ENCODE results near the gene BRIP1. TPM values are rescaled to one million over a fixed set of nuclear protein-coding genes. Genes with fewer than 3 reads are reported as not detected.

Gene BRIP1
- total RNA-seq, 1 donor from 2014 or later = 66.4 TPM

- H3K4me2 ChIP-seq = no peak overlapping the region
- H3K9me3 ChIP-seq (ENCODE audit: low read depth) = no peaks in the 10 kb centered on the region
- TF ChIP-seq CTCF (IDR thresholded peaks at IDR 0.05) = no peak
- no peak for TF ChIP-seq EZH2phosphoT487 (IDR thresholded peaks at IDR 0.05)
- no peak for TF ChIP-seq EZH2 (IDR thresholded peaks at IDR 0.05)
- no peaks in the 10 kb centered on the region for H3K4me1 Mint-ChIP-seq
- H3K36me3 Mint-ChIP-seq = peaks cover 12% of the 10 kb centered on the region
- peaks cover 34% of the 10 kb centered on the region for H3K36me3 ChIP-seq
- no peaks in the 10 kb centered on the region for H3K27me3 ChIP-seq
- no peaks in the 10 kb centered on the region for H3K27me3 Mint-ChIP-seq (ENCODE audit: insufficient read depth, low read depth)
- H3K27ac Mint-ChIP-seq = no peak overlapping the region
- no peak overlapping the region for H3K4me3 ChIP-seq
- no peaks in the 10 kb centered on the region for H4K20me1 ChIP-seq (ENCODE audit: low read depth)
- H3K9me3 Mint-ChIP-seq = no peaks in the 10 kb centered on the region
- no peaks in the 10 kb centered on the region for H3K4me1 ChIP-seq
- H3K4me3 Mint-ChIP-seq = no peak overlapping the region
- H3K79me2 ChIP-seq (ENCODE audit: low read depth) = no peaks in the 10 kb centered on the region
- peaks cover 3% of the 10 kb centered on the region for H3F3A ChIP-seq (ENCODE audit: low read depth)
- no peak overlapping the region for H3K27ac ChIP-seq
- no peak overlapping the region for H2AFZ ChIP-seq (replicated peaks)
- no peak overlapping the region for H3K9ac ChIP-seq
- DNase-seq (ENCODE audit: low spot score) = no peak
Observed at GRCh38 chr17:61872099-61872498, 8.8 kb upstream of the BRIP1 start.

GRCh38 chr17:61869138-61869537 is 5.8 kb upstream of the BRIP1 start:
- Histone ChIP-seq H3K27ac (no peak overlapping the region), H3F3A (ENCODE audit: low read depth) (peaks cover 6% of the 10 kb centered on the region), H3K36me3 (peaks cover 37% of the 10 kb centered on the region)

GRCh38 chr17:61868074-61868473 is 4.7 kb upstream of the BRIP1 start:
- no peaks in the 10 kb centered on the region for H4K20me1 ChIP-seq (ENCODE audit: low read depth)
- H3K36me3 Mint-ChIP-seq = peaks cover 7% of the 10 kb centered on the region

More at GRCh38 chr17:61869138-61869537, 5.8 kb upstream of the BRIP1 start:
- no peaks in the 10 kb centered on the region for H3K9me3 Mint-ChIP-seq
- no peaks in the 10 kb centered on the region for H4K20me1 ChIP-seq (ENCODE audit: low read depth)
- H3K4me3 ChIP-seq = no peak overlapping the region
- H3K4me1 ChIP-seq = peaks cover 2% of the 10 kb centered on the region
- no peak for DNase-seq (ENCODE audit: low spot score)
- H3K9me3 ChIP-seq (ENCODE audit: low read depth) = no peaks in the 10 kb centered on the region
- H3K4me3 Mint-ChIP-seq = no peak overlapping the region
- no peaks in the 10 kb centered on the region for H3K79me2 ChIP-seq (ENCODE audit: low read depth)
- H3K27ac Mint-ChIP-seq = no peak overlapping the region
- H3K36me3 Mint-ChIP-seq = peaks cover 7% of the 10 kb centered on the region
- H3K4me2 ChIP-seq = no peak overlapping the region
- TF ChIP-seq EZH2phosphoT487 (IDR thresholded peaks at IDR 0.05) (no peak), CTCF (IDR thresholded peaks at IDR 0.05) (no peak), EZH2 (IDR thresholded peaks at IDR 0.05) (no peak)
- no peaks in the 10 kb centered on the region for H3K27me3 Mint-ChIP-seq (ENCODE audit: insufficient read depth, low read depth)
- H3K4me1 Mint-ChIP-seq = peaks cover 3% of the 10 kb centered on the region
- H3K27me3 ChIP-seq = no peaks in the 10 kb centered on the region
- H2AFZ ChIP-seq (replicated peaks) = no peak overlapping the region
- H3K9ac ChIP-seq = no peak overlapping the region

More at GRCh38 chr17:61868074-61868473, 4.7 kb upstream of the BRIP1 start:
- Histone ChIP-seq H3K27me3 (no peaks in the 10 kb centered on the region), H3F3A (ENCODE audit: low read depth) (peaks cover 15% of the 10 kb centered on the region), H3K27ac (no peak overlapping the region), H3K79me2 (ENCODE audit: low read depth) (peaks cover under 1% of the 10 kb centered on the region), H2AFZ (replicated peaks) (no peak overlapping the region), H3K4me3 (no peak overlapping the region), H3K4me1 (peaks cover 5% of the 10 kb centered on the region), H3K36me3 (peaks cover 31% of the 10 kb centered on the region), H3K4me2 (no peak overlapping the region), H3K9me3 (ENCODE audit: low read depth) (no peaks in the 10 kb centered on the region), H3K9ac (no peak overlapping the region)
- H3K27ac Mint-ChIP-seq = no peak overlapping the region
- H3K27me3 Mint-ChIP-seq (ENCODE audit: insufficient read depth, low read depth) = no peaks in the 10 kb centered on the region
- H3K4me3 Mint-ChIP-seq = no peak overlapping the region
- DNase-seq (ENCODE audit: low spot score) = no peak
- no peaks in the 10 kb centered on the region for H3K9me3 Mint-ChIP-seq
- peaks cover 8% of the 10 kb centered on the region for H3K4me1 Mint-ChIP-seq
- no peak for TF ChIP-seq EZH2phosphoT487 (IDR thresholded peaks at IDR 0.05)
- TF ChIP-seq EZH2 (IDR thresholded peaks at IDR 0.05) = no peak
- no peak for TF ChIP-seq CTCF (IDR thresholded peaks at IDR 0.05)
